ENCODE measurements around the gene PIK3IP1. TPM values are rescaled to one million over a fixed set of nuclear protein-coding genes. Genes with fewer than 3 reads are reported as not detected.

PIK3IP1 gene
- total and polyA plus RNA-seq, 8 donors, result 3.5 to 53.0 (median 8.1) TPM

- H3K36me3 ChIP-seq, result peaks cover 29 to 59% (median 55%) of the 10 kb centered on the region in 4 donors
- WGBS, 5 donors, result 62 to 69% (median 67%) methylated on average over 5 of the region's 5 CpGs
These were observed 3.6 kb downstream of the PIK3IP1 start for GRCh38 chr22:31288496-31289240.

GRCh38 chr22:31287818-31288495 is 4.3 kb downstream of the PIK3IP1 start:
- Histone ChIP-seq H3K4me1 (peaks cover 46 to 95% (median 65%) of the 10 kb centered on the region in 4 donors), H3K27ac (peak overlapping the region; percentile 22 to 97 (median 95))

More at GRCh38 chr22:31288496-31289240, 3.6 kb downstream of the PIK3IP1 start:
- Histone ChIP-seq H3K27ac (peak overlapping the region; percentile 32 to 97 (median 95)), H3K4me3 (peak overlapping the region in 3 of 4 donors; percentile 60 to 70 (median 63)), H3K9me3 (no peaks in the 10 kb centered on the region), H3K4me1 (peaks cover 48 to 94% (median 69%) of the 10 kb centered on the region in 4 donors), H3K27me3 (no peaks in the 10 kb centered on the region)
- TF ChIP-seq CTCF (IDR thresholded peaks at IDR 0.05) (no peak), EP300 (IDR thresholded peaks at IDR 0.05) (no peak), POLR2A (IDR thresholded peaks at IDR 0.05) (no peak), POLR2AphosphoS5 (IDR thresholded peaks at IDR 0.05) (peak in 1 of 3 donors; percentile 14)
- intact Hi-C loops (cut with DNase I; ENCODE audit: low total_unique reads), result no loop called here
- no peak for DNase-seq

GRCh38 chr22:31286360-31287255 is 5.7 kb downstream of the PIK3IP1 start:
- H3K4me3 ChIP-seq, result no peak overlapping the region
- WGBS, 5 donors, result 69 to 78% (median 72%) methylated on average over 8 of the region's 8 CpGs
- no peaks in the 10 kb centered on the region for H3K27me3 ChIP-seq
- H3K36me3 ChIP-seq, result peaks cover 48 to 80% (median 75%) of the 10 kb centered on the region in 4 donors
- intact Hi-C loops (cut with DNase I; ENCODE audit: low total_unique reads), result no loop called here
- TF ChIP-seq POLR2AphosphoS5 (IDR thresholded peaks at IDR 0.05), result peak in 1 of 3 donors; percentile 55
- TF ChIP-seq EP300 (IDR thresholded peaks at IDR 0.05), result peak; percentile 3
- TF ChIP-seq CTCF (IDR thresholded peaks at IDR 0.05), result no peak
- H3K27ac ChIP-seq, result peak overlapping the region; percentile 50 to 97 (median 95)
- peak in 1 of 2 donors; percentile 65 for DNase-seq
- peaks cover 41 to 94% (median 59%) of the 10 kb centered on the region in 4 donors for H3K4me1 ChIP-seq
- no peaks in the 10 kb centered on the region for H3K9me3 ChIP-seq

More at GRCh38 chr22:31287818-31288495, 4.3 kb downstream of the PIK3IP1 start:
- Histone ChIP-seq H3K36me3 (peaks cover 36 to 67% (median 62%) of the 10 kb centered on the region in 4 donors), H3K9me3 (no peaks in the 10 kb centered on the region), H3K27me3 (no peaks in the 10 kb centered on the region), H3K4me3 (peak overlapping the region in 2 of 4 donors; percentile 11 to 70)
- intact Hi-C loops (cut with DNase I; ENCODE audit: low total_unique reads), result no loop called here
- 78 to 92% (median 89%) methylated on average over 6 of the region's 6 CpGs for WGBS, 5 donors
- DNase-seq, result no peak
- TF ChIP-seq CTCF (IDR thresholded peaks at IDR 0.05) (no peak), POLR2AphosphoS5 (IDR thresholded peaks at IDR 0.05) (peak in 1 of 3 donors; percentile 21)
